K562 (cell line): ENCODE results near the gene INTS1. TPM values are rescaled to one million over a fixed set of nuclear protein-coding genes. Genes with fewer than 3 reads are reported as not detected.

ENCODE experiments used
- ATAC-seq: fragments of 200-7000 bp; cut with Tn5 transposase; 3 replicates; pipeline ENCODE4 v1.9.1; 2020; ENCODE audit warnings: moderate library complexity
- BruUV-seq: library from RNA; stranded (reverse); fragments of 400-500 nt; replicated peaks from 2 replicates; lab custom pipeline; 2021; lab: Mats Ljungman, UMichigan
- CTCF ChIA-PET: fragments of 300-600 bp; formaldehyde crosslinking; extraction: SDS; loops from one replicate; lab custom pipeline; 2021; ENCODE audit warnings: low intra/inter-chr PET ratio; lab: Yijun Ruan, JAX
- POLR2A ChIA-PET: fragments of 300-600, 350-650 bp; sonication (Branson Sonifier 250); formaldehyde crosslinking; extraction: SDS; loops from one replicate; lab custom pipeline; 2021; ENCODE audit warnings: antibody characterized with exemption, inconsistent platforms; lab: Yijun Ruan, JAX
- DNase-seq, 4 experiments: peaks; one replicate each; pipeline versions ENCODE4 v3.0.0 to v3.0.0-alpha.2; 2011 to 2018; ENCODE audit warnings: low spot score in 3 of 4, mixed read lengths in 3 of 4; ENCODE audit errors: extremely low read depth in 1 of 4
- FAIRE-seq: peaks from 2 replicates; lab custom pipeline; 2011; peaks lifted over from hg19 to GRCh38; lab: Jason Lieb, UNC
- H2AFZ ChIP-seq: 2 replicates; pipeline ENCODE4 v1.6.0; 2011; ENCODE audit warnings: low read depth, low read length, control low read depth, inconsistent platforms
- H3K27ac ChIP-seq: fragments of 200-600 bp; 3 replicates; pipeline ENCODE4 v1.8.0; 2011; ENCODE audit warnings: low read depth, mild to moderate bottlenecking, control low read depth, inconsistent platforms, low read length, moderate library complexity, mixed read lengths; ENCODE audit errors: extremely low read depth
- H3K27me3 ChIP-seq, 2 experiments: fragments of 300-600 bp in 1 of 2; 2 replicates in 1 of 2; 3 replicates in 1 of 2; pipeline versions ENCODE4 v1.6.0 to v1.8.0; 2011; ENCODE audit warnings: inconsistent platforms in 2 of 2, low read length in 2 of 2, mild to moderate bottlenecking in 1 of 2, mixed read lengths in 1 of 2, moderate library complexity in 1 of 2; ENCODE audit not compliant: control insufficient read depth in 2 of 2, insufficient read depth in 2 of 2
- H3K36me3 ChIP-seq: fragments of 300-600 bp; 3 replicates; pipeline ENCODE4 v1.8.0; 2011; ENCODE audit warnings: mild to moderate bottlenecking, low read length, inconsistent platforms; ENCODE audit not compliant: control insufficient read depth, insufficient read depth
- H3K4me1 ChIP-seq, 2 experiments: fragments of 200-600 bp in 1 of 2; replicated peaks in 1 of 2; 2 replicates in 1 of 2; 3 replicates in 1 of 2; pipeline versions ENCODE4 v1.5.1 to v1.8.0; 2011; ENCODE audit warnings: inconsistent platforms in 2 of 2, low read length in 2 of 2, mild to moderate bottlenecking in 1 of 2, mixed read lengths in 1 of 2, moderate library complexity in 1 of 2; ENCODE audit not compliant: control insufficient read depth in 2 of 2, insufficient read depth in 2 of 2
- H3K4me2 ChIP-seq: 2 replicates; pipeline ENCODE4 v1.6.1; 2011; ENCODE audit warnings: low read length, control low read depth, inconsistent platforms, mixed read lengths; ENCODE audit not compliant: insufficient read depth
- H3K4me3 ChIP-seq: fragments of 200-600 bp; sonication (generic), shearing (Covaris generic); 2 replicates; pipeline ENCODE4 v1.5.1; 2016; ENCODE audit warnings: control low read depth, inconsistent platforms
- H3K79me2 ChIP-seq: fragments of 200-600 bp; 3 replicates; pipeline ENCODE4 v1.8.0; 2011; ENCODE audit warnings: low read length, inconsistent platforms; ENCODE audit not compliant: control insufficient read depth, insufficient read depth
- H3K9ac ChIP-seq, 2 experiments: 2 replicates each; pipeline versions ENCODE4 v1.6.0 to v1.6.1; 2011; ENCODE audit warnings: low read depth in 2 of 2, low read length in 2 of 2, control low read depth in 1 of 2, inconsistent platforms in 1 of 2, mild to moderate bottlenecking in 1 of 2, mixed read lengths in 1 of 2; ENCODE audit not compliant: insufficient read depth in 1 of 2
- H3K9me1 ChIP-seq: one replicate; pipeline ENCODE4 v1.6.0; 2011; ENCODE audit warnings: inconsistent platforms, mild to moderate bottlenecking, low read length, moderate library complexity; ENCODE audit not compliant: control insufficient read depth, insufficient read depth
- H3K9me3 ChIP-seq: replicated peaks from 2 replicates; pipeline ENCODE4 v1.5.1; 2011; ENCODE audit warnings: low read depth, low read length, inconsistent platforms; ENCODE audit not compliant: control insufficient read depth, insufficient read depth
- H4K20me1 ChIP-seq: replicated peaks from 2 replicates; pipeline ENCODE4 v1.6.1; 2011; ENCODE audit warnings: low read length, inconsistent platforms, mixed read lengths; ENCODE audit not compliant: control insufficient read depth, insufficient read depth
- BCL6 ChIP-seq: fragments of 250-450 bp; sonication (Bioruptor Pico); IDR thresholded peaks from 2 replicates; pipeline ENCODE4 v1.4.0; 2020
- PCBP1 ChIP-seq: fragments of 200-400 bp; formaldehyde crosslinking; IDR thresholded peaks from 2 replicates; pipeline ENCODE4 v1.6.1; 2018; ENCODE audit warnings: mild to moderate bottlenecking, low read depth, low read length; ENCODE audit not compliant: poor library complexity, severe bottlenecking
- TEAD1 ChIP-seq, 2 experiments: fragments of 450-650 bp in 1 of 2; sonication (generic) in 1 of 2; formaldehyde crosslinking; IDR thresholded peaks; 2 replicates each; pipeline versions ENCODE4 v1.4.0 to v1.8.0; 2020 to 2022; ENCODE audit warnings: mild to moderate bottlenecking in 2 of 2, missing genetic modification reagents in 1 of 2
- ZNF165 ChIP-seq: fragments of 250-450 bp; sonication (Bioruptor Pico); IDR thresholded peaks from 2 replicates; pipeline ENCODE4 v1.4.0; 2020; ENCODE audit warnings: borderline replicate concordance
- ZNF507 ChIP-seq: conservative IDR thresholded peaks from 2 replicates; pipeline ENCODE4 v1.6.1; 2017; ENCODE audit warnings: missing genetic modification characterization, missing compliant biosample characterization
- ZNF740 ChIP-seq, 3 experiments: fragments of 200-800 bp in 1 of 3; sonication (Bioruptor generic) in 1 of 3; sonication (generic) in 1 of 3; formaldehyde crosslinking in 1 of 3; IDR thresholded peaks; 2 replicates each; pipeline versions ENCODE4 v1.6.1 to v1.8.0; 2016 to 2022; ENCODE audit warnings: mild to moderate bottlenecking in 2 of 3, missing compliant biosample characterization in 2 of 3, missing genetic modification characterization in 2 of 3, missing genetic modification reagents in 1 of 3
- WGBS: fragments of 100-300 bp; shearing (Covaris generic); methylation state at CpG from one replicate; pipeline ENCODE4 v1.1.6; 2016; ENCODE audit warnings: low coverage, mixed read lengths; ENCODE audit not compliant: insufficient coverage; ENCODE audit errors: missing lambda C conversion rate; 5-methylcytosine and 5-hydroxymethylcytosine counted together
- in situ Hi-C: fragments of 300-500 bp; cut with MboI; formaldehyde crosslinking; loops from 4 replicates; pipeline ENCODE4 v1.15.0; 2018; ENCODE audit warnings: inconsistent platforms, mixed read lengths
- intact Hi-C: fragments of 100-400 bp; cut with micrococcal nuclease; formaldehyde crosslinking; loops from 2 replicates; pipeline ENCODE4 v1.14.2; 2022
- polyA plus RNA-seq, 8 experiments: library from polyadenylated mRNA; depleted of rRNA in 4 of 8; stranded (reverse) in 5 of 8; unstranded in 3 of 8; fragments of >200 nt; fragmentation: Nextera tagmentation in 2 of 8; fragmentation: Illumina TruSeq in 1 of 8; extraction: Ambion mirVana in 2 of 8; extraction: Trizol in 1 of 8; gene quantifications; 2 replicates each; pipeline versions ENCODE4 v1.2.1 to v1.2.3, GENCODE V29; 2011 to 2014; ENCODE audit warnings: inconsistent platforms in 1 of 8, missing spikeins in 1 of 8
- total RNA-seq, 7 experiments: library from RNA; depleted of rRNA in 6 of 7; stranded (reverse); fragments of >200 nt in 6 of 7; fragmentation: Illumina TruSeq in 2 of 7; extraction: Trizol in 2 of 7; gene quantifications; 2 replicates each; pipeline versions ENCODE4 v1.2.1 to v1.2.3, GENCODE V29; 2011 to 2021; ENCODE audit warnings: low replicate concordance in 1 of 7

INTS1 gene
- total and polyA plus RNA-seq, 9 of the 15 experiments (the other 6 are each of a cell fraction or from before 2014, with no cell fraction given): 0.34 to 119 (median 18.5) TPM

- Histone ChIP-seq H2AFZ (no peak overlapping the region), H3K36me3 (peaks cover 81% of the 10 kb centered on the region; the same call in 2 of the 3 replicates), H3K27me3 (no peaks in the 10 kb centered on the region), H3K9me1 (no peaks in the 10 kb centered on the region), H3K27ac (no peak overlapping the region), H3K9ac (no peak overlapping the region), H3K4me3 (no peak overlapping the region), H3K4me1 (peaks cover 7 to 23% of the 10 kb centered on the region in 2 experiments; a peak in 3 of 5 replicates), H3K4me2 (no peak overlapping the region), H3K9me3 (no peaks in the 10 kb centered on the region), H4K20me1 (no peaks in the 10 kb centered on the region; the same call in 1 of the 2 replicates), H3K79me2 (peaks cover 22% of the 10 kb centered on the region)
- DNase-seq (no peak), ATAC-seq (no peak), FAIRE-seq (no peak)
- intact Hi-C loops (no loop called here), in situ Hi-C loops (no loop called here)
- ChIA-PET POLR2A (interaction anchor here (0.6 to 1.5 kb wide), 3 partner anchors 9 to 453 kb away, joined by 3 to 5 read pairs (median 3); no protein-coding TSS in a partner anchor), CTCF (no interaction called here)
- WGBS: 94% methylated on average over 14 of the region's 62 CpGs
- BruUV-seq: no TSS peak
- TF ChIP-seq ZNF165 (CRISPR knock-in tag) (no peak), ZNF507 (tag) (no peak), ZNF740 (CRISPR knock-in tag; IDR thresholded peaks at IDR 0.05) (no peak), ZNF740 (tag; IDR thresholded peaks at IDR 0.05) (0 out of 4 replicates have a peak, but pooled peaks of 1 of the 2 experiments have one; percentile 26), PCBP1 (no peak), TEAD1 (CRISPR knock-in tag; IDR thresholded peaks at IDR 0.05) (no peak), BCL6 (no peak)
Observed at GRCh38 chr7:1498370-1499305, 5.6 kb downstream of the INTS1 start.
